GM18526 (cell line): ENCODE measurements around the gene TCF4.

Experiments used
- POLR2A ChIP-seq: IDR thresholded peaks from 3 replicates; pipeline ENCODE4 v1.6.1; 2011; ENCODE audit not compliant: insufficient read length; ENCODE audit errors: extremely low read depth

TCF4 gene

GRCh38 chr18:55345103-55345950, 242.7 kb downstream of the TCF4 start:
- TF ChIP-seq POLR2A, result no peak

- TF ChIP-seq POLR2A, result no peak
These were observed 244.5 kb downstream of the TCF4 start for GRCh38 chr18:55343396-55344073.

- no peak for TF ChIP-seq POLR2A
These were observed 247.0 kb downstream of the TCF4 start for GRCh38 chr18:55340998-55341397.

GRCh38 chr18:55339990-55340389, 248.0 kb downstream of the TCF4 start:
- no peak for TF ChIP-seq POLR2A

GRCh38 chr18:55338978-55339650, 248.9 kb downstream of the TCF4 start:
- TF ChIP-seq POLR2A, result no peak

- no peak for TF ChIP-seq POLR2A
These were observed 250.0 kb downstream of the TCF4 start for GRCh38 chr18:55337908-55338521.

GRCh38 chr18:55337138-55337537, 250.9 kb downstream of the TCF4 start:
- TF ChIP-seq POLR2A, result no peak

GRCh38 chr18:55336438-55337100, 251.4 kb downstream of the TCF4 start:
- no peak for TF ChIP-seq POLR2A

- TF ChIP-seq POLR2A, result no peak
These were observed 253.1 kb downstream of the TCF4 start for GRCh38 chr18:55334875-55335274.

- TF ChIP-seq POLR2A, result no peak
These were observed 256.7 kb downstream of the TCF4 start for GRCh38 chr18:55331301-55331700.

GRCh38 chr18:55328301-55328700, 259.7 kb downstream of the TCF4 start:
- no peak for TF ChIP-seq POLR2A

GRCh38 chr18:55327454-55327853, 260.5 kb downstream of the TCF4 start:
- no peak for TF ChIP-seq POLR2A

- TF ChIP-seq POLR2A, result no peak
These were observed 261.9 kb downstream of the TCF4 start for GRCh38 chr18:55326134-55326533.

GRCh38 chr18:55324166-55324565, 263.8 kb downstream of the TCF4 start:
- no peak for TF ChIP-seq POLR2A

- no peak for TF ChIP-seq POLR2A
These were observed 264.7 kb downstream of the TCF4 start for GRCh38 chr18:55323051-55323994.
